ENCODE measurements around the gene PKD2L2. TPM values are rescaled to one million over a fixed set of nuclear protein-coding genes. Genes with fewer than 3 reads are reported as not detected.

The PKD2L2 gene
- total and polyA plus RNA-seq, 9 of the 15 experiments (the other 6 are each of a cell fraction or from before 2014, with no cell fraction given): 0.08 to 0.25 (median 0.11) TPM; not detected in 5

GRCh38 chr5:137858954-137859353 is 30.3 kb upstream of the PKD2L2 start (continued):
- TF ChIP-seq CHD7 (IDR thresholded peaks at IDR 0.05; ENCODE audit: low read depth, low read length) (no peak), NR4A1 (CRISPR knock-in tag; IDR thresholded peaks at IDR 0.05) (no peak), NR4A1 (tag; IDR thresholded peaks at IDR 0.05) (no peak), CUX1 (CRISPR knock-in tag; IDR thresholded peaks at IDR 0.05) (no peak), ZNF589 (CRISPR knock-in tag; IDR thresholded peaks at IDR 0.05; ENCODE audit: low read depth) (no peak), NEUROD1 (IDR thresholded peaks at IDR 0.05; ENCODE audit: borderline replicate concordance, low read depth, low read length, partially characterized antibody) (no peak), ZNF175 (CRISPR knock-in tag; IDR thresholded peaks at IDR 0.05; ENCODE audit: low read depth) (no peak), ATF7 (IDR thresholded peaks at IDR 0.05) (no peak), L3MBTL2 (IDR thresholded peaks at IDR 0.05) (no peak), ZNF668 (CRISPR knock-in tag; IDR thresholded peaks at IDR 0.05) (no peak), FOXK2 (conservative IDR thresholded peaks at IDR 0.05 in 1 of 2, IDR thresholded peaks at IDR 0.05 in 1 of 2; ENCODE audit: low read depth in 2 of 2) (no peak), PHB2 (IDR thresholded peaks at IDR 0.05; ENCODE audit: low read depth) (no peak), ERF (CRISPR knock-in tag; IDR thresholded peaks at IDR 0.05) (no peak), KAT8 (IDR thresholded peaks at IDR 0.05; ENCODE audit: low read depth) (no peak)
